Osteoblast (primary cell): ENCODE results near the gene PTPRB. TPM values are rescaled to one million over a fixed set of nuclear protein-coding genes. Genes with fewer than 3 reads are reported as not detected.

Experiments
- DNase-seq: peaks from one replicate; pipeline ENCODE4 v3.0.0; 2011; ENCODE audit warnings: low spot score, mixed read lengths; ENCODE audit not compliant: insufficient read length; ENCODE audit errors: missing footprints
- H2AFZ ChIP-seq: 2 replicates; pipeline ENCODE4 v1.6.0; 2011; ENCODE audit warnings: mild to moderate bottlenecking, low read length
- H3K27ac ChIP-seq: 2 replicates; pipeline ENCODE4 v1.5.1; 2011; ENCODE audit warnings: mild to moderate bottlenecking, low read depth, low read length, moderate library complexity
- H3K27me3 ChIP-seq: 2 replicates; pipeline ENCODE4 v1.6.0; 2012; ENCODE audit warnings: mild to moderate bottlenecking, control low read depth, inconsistent platforms, low read length, moderate library complexity; ENCODE audit not compliant: insufficient read depth
- H3K36me3 ChIP-seq: 2 replicates; pipeline ENCODE4 v1.5.1; 2011; ENCODE audit warnings: mild to moderate bottlenecking, low read length, control low read depth, moderate library complexity; ENCODE audit not compliant: insufficient read depth
- H3K4me1 ChIP-seq: 2 replicates; pipeline ENCODE4 v1.5.1; 2011; ENCODE audit warnings: mild to moderate bottlenecking, low read length, control low read depth, moderate library complexity; ENCODE audit not compliant: insufficient read depth
- H3K4me2 ChIP-seq: 2 replicates; pipeline ENCODE4 v1.6.0; 2011; ENCODE audit warnings: mild to moderate bottlenecking, low read length; ENCODE audit not compliant: insufficient read depth
- H3K4me3 ChIP-seq: fragments of 200-600 bp; sonication (generic); 3 replicates; pipeline ENCODE4 v1.5.1; 2012; ENCODE audit warnings: mild to moderate bottlenecking, low read length, inconsistent platforms; ENCODE audit not compliant: insufficient read depth
- H3K79me2 ChIP-seq: 2 replicates; pipeline ENCODE4 v1.6.0; 2012; ENCODE audit warnings: mild to moderate bottlenecking, low read length, control low read depth, inconsistent platforms; ENCODE audit not compliant: insufficient read depth
- H3K9me3 ChIP-seq: 2 replicates; pipeline ENCODE4 v1.5.1; 2011; ENCODE audit warnings: low read depth, low read length, control low read depth
- H4K20me1 ChIP-seq: 2 replicates; pipeline ENCODE4 v1.6.0; 2012; ENCODE audit warnings: mild to moderate bottlenecking, low read length, control low read depth; ENCODE audit not compliant: insufficient read depth
- total RNA-seq: library from RNA; depleted of rRNA; stranded (reverse); fragments of >200 nt; gene quantifications from 2 replicates; pipeline ENCODE4 v1.2.3, GENCODE V29; 2012
- TF ChIP-seq, protein P1 (sequence below): IDR thresholded peaks from 2 replicates; pipeline ENCODE4 v1.5.1; 2011; ENCODE audit warnings: mild to moderate bottlenecking, low read depth, low read length, moderate library complexity; ENCODE audit errors: extremely low read depth

Gene PTPRB
- total RNA-seq, 1 donor = 1.1 TPM

- no peak for DNase-seq
- Histone ChIP-seq H3K36me3 (no peaks in the 10 kb centered on the region), H3K27me3 (peaks cover 4% of the 10 kb centered on the region), H4K20me1 (no peaks in the 10 kb centered on the region), H3K4me1 (peaks cover under 1% of the 10 kb centered on the region), H3K9me3 (no peaks in the 10 kb centered on the region), H2AFZ (no peak overlapping the region), H3K27ac (no peak overlapping the region), H3K79me2 (no peaks in the 10 kb centered on the region), H3K4me2 (no peak overlapping the region), H3K4me3 (no peak overlapping the region)
- TF ChIP-seq, protein P1, sequence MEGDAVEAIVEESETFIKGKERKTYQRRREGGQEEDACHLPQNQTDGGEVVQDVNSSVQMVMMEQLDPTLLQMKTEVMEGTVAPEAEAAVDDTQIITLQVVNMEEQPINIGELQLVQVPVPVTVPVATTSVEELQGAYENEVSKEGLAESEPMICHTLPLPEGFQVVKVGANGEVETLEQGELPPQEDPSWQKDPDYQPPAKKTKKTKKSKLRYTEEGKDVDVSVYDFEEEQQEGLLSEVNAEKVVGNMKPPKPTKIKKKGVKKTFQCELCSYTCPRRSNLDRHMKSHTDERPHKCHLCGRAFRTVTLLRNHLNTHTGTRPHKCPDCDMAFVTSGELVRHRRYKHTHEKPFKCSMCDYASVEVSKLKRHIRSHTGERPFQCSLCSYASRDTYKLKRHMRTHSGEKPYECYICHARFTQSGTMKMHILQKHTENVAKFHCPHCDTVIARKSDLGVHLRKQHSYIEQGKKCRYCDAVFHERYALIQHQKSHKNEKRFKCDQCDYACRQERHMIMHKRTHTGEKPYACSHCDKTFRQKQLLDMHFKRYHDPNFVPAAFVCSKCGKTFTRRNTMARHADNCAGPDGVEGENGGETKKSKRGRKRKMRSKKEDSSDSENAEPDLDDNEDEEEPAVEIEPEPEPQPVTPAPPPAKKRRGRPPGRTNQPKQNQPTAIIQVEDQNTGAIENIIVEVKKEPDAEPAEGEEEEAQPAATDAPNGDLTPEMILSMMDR = no peak
Measured at GRCh38 chr12:70639535-70639934, 2.3 kb upstream of the PTPRB start.

DNA sequence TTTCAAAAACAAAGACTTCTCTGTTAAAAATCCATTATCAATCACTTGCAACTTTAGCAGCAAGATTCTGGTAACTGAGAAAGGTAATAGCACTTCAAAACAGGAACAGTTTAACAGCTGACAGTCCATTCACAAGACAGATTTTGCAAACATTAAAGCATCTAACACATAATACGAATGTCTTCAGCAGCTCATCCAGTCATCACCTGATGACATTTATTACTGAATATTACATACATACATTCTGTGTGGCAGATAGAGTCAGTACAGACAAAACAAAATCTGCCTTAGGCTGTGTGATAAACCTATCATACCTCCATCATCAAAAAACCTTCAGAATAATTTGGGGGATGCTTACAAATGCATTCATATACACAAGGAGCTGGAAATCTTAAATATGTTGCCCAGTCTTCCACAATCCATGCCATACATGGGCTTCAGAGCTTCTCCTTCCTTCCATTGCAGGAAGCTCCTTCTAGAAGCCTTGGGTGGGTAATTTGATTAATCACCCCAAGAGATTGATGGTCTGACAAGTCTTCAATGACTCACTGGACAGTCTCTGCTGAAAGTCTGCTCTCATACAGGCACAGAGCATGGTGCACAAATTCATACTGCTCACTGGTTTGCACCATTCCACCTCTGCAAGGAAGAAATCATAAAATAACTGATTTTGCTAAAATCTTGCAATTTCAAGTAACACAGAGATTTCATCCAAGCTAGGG lies 1.6 kb upstream of the PTPRB start:
- no peaks in the 10 kb centered on the region for H4K20me1 ChIP-seq
- TF ChIP-seq, protein P1 = no peak
- H3K27me3 ChIP-seq = peaks cover 4% of the 10 kb centered on the region
- DNase-seq = no peak
- H3K79me2 ChIP-seq = no peaks in the 10 kb centered on the region
- no peaks in the 10 kb centered on the region for H3K4me1 ChIP-seq
- no peak overlapping the region for H2AFZ ChIP-seq
- no peak overlapping the region for H3K4me3 ChIP-seq
- H3K9me3 ChIP-seq = no peaks in the 10 kb centered on the region
- no peaks in the 10 kb centered on the region for H3K36me3 ChIP-seq
- H3K4me2 ChIP-seq = no peak overlapping the region
- no peak overlapping the region for H3K27ac ChIP-seq

GRCh38 chr12:70635755-70636154 lies 1.5 kb downstream of the PTPRB start:
- no peak overlapping the region for H2AFZ ChIP-seq
- H3K4me1 ChIP-seq = no peaks in the 10 kb centered on the region
- TF ChIP-seq, protein P1 = no peak
- no peaks in the 10 kb centered on the region for H3K79me2 ChIP-seq
- H3K27ac ChIP-seq = no peak overlapping the region
- peaks cover 4% of the 10 kb centered on the region for H3K27me3 ChIP-seq
- no peaks in the 10 kb centered on the region for H3K9me3 ChIP-seq
- no peak for DNase-seq
- no peaks in the 10 kb centered on the region for H4K20me1 ChIP-seq
- H3K36me3 ChIP-seq = no peaks in the 10 kb centered on the region
- H3K4me3 ChIP-seq = no peak overlapping the region
- H3K4me2 ChIP-seq = no peak overlapping the region

DNA sequence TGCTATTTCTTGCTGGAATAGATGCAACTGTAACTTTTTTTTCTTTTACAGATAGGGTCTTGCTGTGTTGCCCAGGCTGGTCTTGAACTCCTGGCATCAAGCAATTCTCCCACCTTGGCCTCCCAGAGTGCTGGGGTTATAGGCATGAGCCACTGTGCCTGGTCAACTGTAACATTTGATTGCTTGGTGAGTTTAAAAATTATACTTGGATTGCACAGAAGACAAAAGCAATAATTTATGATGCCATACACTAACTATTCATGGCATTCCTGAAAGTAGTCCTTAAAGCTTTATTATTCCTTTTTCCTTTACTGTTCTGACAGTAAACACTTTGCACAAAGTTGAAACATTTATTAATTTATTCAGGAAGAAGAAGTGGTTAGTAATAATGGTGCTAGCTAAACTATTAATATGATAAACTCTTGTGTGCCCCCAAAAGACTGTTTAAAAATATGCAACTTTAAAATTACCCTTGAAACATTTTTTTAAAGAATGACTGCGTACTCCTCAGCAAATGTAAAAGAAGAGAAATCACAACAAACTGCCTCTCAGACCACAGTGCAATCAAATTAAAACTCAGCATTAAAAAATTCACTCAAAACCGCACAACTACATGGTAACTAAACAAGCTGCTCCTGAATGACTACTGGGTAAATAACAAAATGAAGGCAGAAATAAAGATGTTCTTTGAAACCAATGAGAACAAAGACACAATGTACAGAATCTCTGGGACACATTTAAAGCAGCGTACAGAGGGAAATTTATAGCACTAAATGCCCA lies 8.3 kb downstream of the PTPRB start:
- H3K4me1 ChIP-seq = peaks cover 6% of the 10 kb centered on the region
- H3K4me3 ChIP-seq = no peak overlapping the region
- TF ChIP-seq, protein P1 = no peak
- H3K9me3 ChIP-seq = no peaks in the 10 kb centered on the region
- H3K27ac ChIP-seq = no peak overlapping the region
- H4K20me1 ChIP-seq = no peaks in the 10 kb centered on the region
- no peaks in the 10 kb centered on the region for H3K36me3 ChIP-seq
- no peak overlapping the region for H3K4me2 ChIP-seq
- DNase-seq = no peak
- H3K27me3 ChIP-seq = no peaks in the 10 kb centered on the region
- H3K79me2 ChIP-seq = no peaks in the 10 kb centered on the region
- no peak overlapping the region for H2AFZ ChIP-seq
